Erythroblast (primary cell): ENCODE results near the gene ADAM23.

Experiments used
- GATA1 ChIP-seq: IDR thresholded peaks from 2 replicates; pipeline ENCODE4 v1.6.1; 2011; ENCODE audit warnings: low read depth, mild to moderate bottlenecking, control low read depth, low read length, moderate library complexity
- POLR2A ChIP-seq: IDR thresholded peaks from 2 replicates; pipeline ENCODE4 v1.6.1; 2011; ENCODE audit warnings: mild to moderate bottlenecking, low read length

GRCh38 chr2:206572725-206573124 lies 129.4 kb downstream of the ADAM23 start:
- TF ChIP-seq POLR2A (no peak), GATA1 (no peak)
